HepG2 (cell line): ENCODE results near the gene CDK14. TPM values are rescaled to one million over a fixed set of nuclear protein-coding genes. Genes with fewer than 3 reads are reported as not detected.

Source experiments
- ATAC-seq: fragments of 200-7000 bp; cut with Tn5 transposase; 3 replicates; pipeline ENCODE4 v1.9.1; 2020; ENCODE audit warnings: mild to moderate bottlenecking, moderate library complexity
- BruUV-seq: library from RNA; stranded (reverse); fragments of 400-500 nt; replicated peaks from 2 replicates; lab custom pipeline; 2021; lab: Mats Ljungman, UMichigan
- CTCF ChIA-PET: fragments of 300-600 bp; formaldehyde crosslinking; extraction: SDS; loops from one replicate; lab custom pipeline; 2021; ENCODE audit warnings: low total read pairs, inconsistent platforms, low intra/inter-chr PET ratio; lab: Yijun Ruan, JAX
- POLR2A ChIA-PET: fragments of 350-600 bp; sonication (Branson Sonifier 250); formaldehyde crosslinking; loops from one replicate; lab custom pipeline; 2020; ENCODE audit warnings: antibody characterized with exemption, inconsistent platforms; lab: Yijun Ruan, JAX
- DNase-seq: peaks from one replicate; pipeline ENCODE4 v3.0.0-alpha.2; 2015; ENCODE audit warnings: low spot score
- FAIRE-seq: peaks from 3 replicates; lab custom pipeline; 2011; peaks lifted over from hg19 to GRCh38; lab: Jason Lieb, UNC
- H2AFZ ChIP-seq: one replicate; pipeline ENCODE4 v1.6.1; 2011; ENCODE audit warnings: low read length, inconsistent platforms
- H3K27ac ChIP-seq: fragments of 300-600 bp; 3 replicates; pipeline ENCODE4 v1.8.0; 2011; ENCODE audit warnings: mixed run types, mild to moderate bottlenecking, mixed read lengths, low read length, inconsistent platforms; ENCODE audit not compliant: insufficient read depth; ENCODE audit errors: extremely low read length
- H3K27me3 ChIP-seq, 2 experiments: fragments of 200-600 bp in 1 of 2; 2 replicates in 1 of 2; 3 replicates in 1 of 2; pipeline versions ENCODE4 v1.6.0 to v1.8.0; 2011; ENCODE audit warnings: low read length in 2 of 2, mild to moderate bottlenecking in 2 of 2, moderate library complexity in 2 of 2, inconsistent platforms in 1 of 2; ENCODE audit not compliant: insufficient read depth in 2 of 2, control insufficient read depth in 1 of 2
- H3K36me3 ChIP-seq, 2 experiments: fragments of 200-600 bp in 1 of 2; replicated peaks in 1 of 2; 2 replicates in 1 of 2; 3 replicates in 1 of 2; pipeline versions ENCODE4 v1.5.1 to v1.8.0; 2011; ENCODE audit warnings: low read length in 2 of 2, inconsistent platforms in 1 of 2; ENCODE audit not compliant: insufficient read depth in 2 of 2, control insufficient read depth in 1 of 2
- H3K4me1 ChIP-seq: 2 replicates; pipeline ENCODE4 v1.5.1; 2012; ENCODE audit warnings: low read length, inconsistent platforms; ENCODE audit not compliant: insufficient read depth
- H3K4me2 ChIP-seq: 2 replicates; pipeline ENCODE4 v1.6.0; 2011; ENCODE audit warnings: low read depth, low read length, inconsistent platforms
- H3K4me3 ChIP-seq, 3 experiments: fragments of 200-600 bp in 1 of 3; sonication (generic), shearing (Covaris generic) in 1 of 3; replicated peaks in 1 of 3; 2 replicates each; pipeline ENCODE4 v1.5.1; 2011 to 2016; ENCODE audit warnings: low read length in 3 of 3, inconsistent platforms in 2 of 3, low read depth in 2 of 3, mild to moderate bottlenecking in 2 of 3, control low read depth in 1 of 3, mixed read lengths in 1 of 3; ENCODE audit not compliant: insufficient read depth in 1 of 3
- H3K79me2 ChIP-seq: one replicate; pipeline ENCODE4 v1.6.1; 2011; ENCODE audit warnings: low read length, inconsistent platforms; ENCODE audit not compliant: insufficient read depth
- H3K9ac ChIP-seq: 2 replicates; pipeline ENCODE4 v1.6.0; 2011; ENCODE audit warnings: mild to moderate bottlenecking, low read depth, low read length, inconsistent platforms; ENCODE audit not compliant: insufficient read depth
- H3K9me3 ChIP-seq: 2 replicates; pipeline ENCODE4 v1.5.1; 2012; ENCODE audit warnings: mild to moderate bottlenecking, low read length
- H4K20me1 ChIP-seq: 2 replicates; pipeline ENCODE4 v1.6.0; 2011; ENCODE audit warnings: inconsistent platforms, mild to moderate bottlenecking, low read length, moderate library complexity; ENCODE audit not compliant: insufficient read depth
- HHEX ChIP-seq: IDR thresholded peaks from 2 replicates; pipeline ENCODE4 v1.6.1; 2016; ENCODE audit warnings: control low read depth
- HNRNPK ChIP-seq: fragments of 200-400 bp; formaldehyde crosslinking; IDR thresholded peaks from 2 replicates; pipeline ENCODE4 v1.6.1; 2018; ENCODE audit warnings: low read length, low read depth, moderate library complexity, mild to moderate bottlenecking; ENCODE audit not compliant: poor library complexity, severe bottlenecking
- MZF1 ChIP-seq: sonication (generic); formaldehyde crosslinking; IDR thresholded peaks from 2 replicates; pipeline ENCODE4 v1.8.1; 2023; ENCODE audit warnings: mild to moderate bottlenecking, missing genetic modification reagents, borderline replicate concordance
- NFIB ChIP-seq: sonication (generic); formaldehyde crosslinking; IDR thresholded peaks from 2 replicates; pipeline ENCODE4 v1.9.0; 2021; ENCODE audit warnings: missing genetic modification reagents, mild to moderate bottlenecking, borderline replicate concordance
- NRL ChIP-seq: sonication (generic); formaldehyde crosslinking; IDR thresholded peaks from 2 replicates; pipeline ENCODE4 v1.5.0; 2020; ENCODE audit warnings: missing genetic modification reagents, mild to moderate bottlenecking, moderate library complexity, borderline replicate concordance
- POLR2AphosphoS2 ChIP-seq: IDR thresholded peaks from 2 replicates; pipeline ENCODE4 v1.6.1; 2011; ENCODE audit warnings: low read depth, low read length, improper control_type of control experiment
- RELA ChIP-seq: sonication (generic); formaldehyde crosslinking; IDR thresholded peaks from 2 replicates; pipeline ENCODE4 v1.4.0; 2020; ENCODE audit warnings: missing genetic modification reagents
- RFX5 ChIP-seq: IDR thresholded peaks from 2 replicates; pipeline ENCODE4 v1.6.1; 2011; ENCODE audit warnings: low read depth, low read length, improper control_type of control experiment
- SMAD1 ChIP-seq: sonication (generic); formaldehyde crosslinking; IDR thresholded peaks from 2 replicates; pipeline ENCODE4 v1.4.0; 2020; ENCODE audit warnings: missing genetic modification reagents, low read depth, mild to moderate bottlenecking, borderline replicate concordance
- ZNF205 ChIP-seq: IDR thresholded peaks from 2 replicates; pipeline ENCODE4 v1.6.1; 2018; ENCODE audit warnings: missing biosample characterization, missing genetic modification reagents
- ZNF572 ChIP-seq: sonication (generic); formaldehyde crosslinking; IDR thresholded peaks from 2 replicates; pipeline ENCODE4 v1.5.1; 2020; ENCODE audit warnings: mild to moderate bottlenecking, missing genetic modification reagents
- ZNF747 ChIP-seq: sonication (generic); formaldehyde crosslinking; IDR thresholded peaks from 2 replicates; pipeline ENCODE4 v1.8.1; 2023; ENCODE audit warnings: missing genetic modification reagents, mild to moderate bottlenecking, borderline replicate concordance
- WGBS: methylation state at CpG from one replicate; pipeline ENCODE4 v1.1.6; 2017; ENCODE audit warnings: low lambda C conversion rate; 5-methylcytosine and 5-hydroxymethylcytosine counted together
- in situ Hi-C: cut with HindIII; loops from 2 replicates; pipeline ENCODE4 v1.10.0; 2017; ENCODE audit warnings: low pct_unique_long_range_greater_than_20kb; ENCODE audit not compliant: extremely low pct_ligation_motif_present
- intact Hi-C: fragments of 100-400 bp; cut with micrococcal nuclease; formaldehyde crosslinking; loops from one replicate; pipeline ENCODE4 v1.10.0; 2022; ENCODE audit not compliant: unreplicated experiment
- polyA plus RNA-seq, 8 experiments: library from polyadenylated mRNA; depleted of rRNA in 3 of 8; stranded (reverse) in 7 of 8; unstranded in 1 of 8; fragments of >200 nt; fragmentation: Illumina TruSeq in 4 of 8; extraction: Trizol in 4 of 8; gene quantifications; 2 replicates each; pipeline versions ENCODE4 v1.2.1 to v1.2.3, GENCODE V29; 2011 to 2016; ENCODE audit warnings: low read depth in 4 of 8, missing spikeins in 1 of 8, mixed read lengths in 1 of 8; ENCODE audit not compliant: insufficient read depth in 1 of 8
- total RNA-seq, 5 experiments: library from RNA; depleted of rRNA; stranded (reverse); fragments of >200 nt; fragmentation: Illumina TruSeq; extraction: Trizol; gene quantifications; 2 replicates each; pipeline ENCODE4 v1.2.3, GENCODE V29; 2016; ENCODE audit warnings: low read depth in 1 of 5
- TF ChIP-seq, protein P1 (sequence below): sonication (generic); formaldehyde crosslinking; IDR thresholded peaks from 2 replicates; pipeline ENCODE4 v1.4.0; 2020; ENCODE audit warnings: missing genetic modification reagents, borderline replicate concordance
- TF ChIP-seq, protein P2 (sequence below): IDR thresholded peaks from 2 replicates; pipeline ENCODE4 v1.6.1; 2016; ENCODE audit warnings: mild to moderate bottlenecking

Gene CDK14
- total and polyA plus RNA-seq, 2 of the 13 experiments (the other 11 are each of a cell fraction or from before 2014, with no cell fraction given) = 0.26 to 0.71 TPM

DNA sequence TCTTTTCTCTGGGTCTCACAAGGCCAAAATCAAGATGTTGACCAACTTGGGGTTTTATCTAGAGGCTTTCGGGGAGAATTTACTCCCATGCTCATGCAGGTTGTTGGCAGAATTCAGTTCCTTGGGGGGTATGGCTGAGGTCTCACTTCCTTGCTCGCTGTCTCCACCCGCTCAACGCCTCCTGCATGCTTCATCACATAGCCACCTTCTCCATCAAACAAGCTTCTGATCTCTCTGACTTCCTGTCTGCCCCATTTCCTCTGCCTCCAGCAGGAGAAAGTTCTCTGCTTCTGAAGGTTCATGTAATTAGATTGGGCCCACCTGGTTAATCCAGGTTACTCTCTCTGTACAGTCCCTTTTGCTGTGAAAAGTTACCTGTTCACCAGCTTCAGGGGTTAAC, 489.1 kb downstream of the CDK14 start (continued):
- no peak for TF ChIP-seq NFIB (CRISPR knock-in tag)
- TF ChIP-seq ZNF572 (CRISPR knock-in tag) = no peak
- no peak for TF ChIP-seq MZF1
- TF ChIP-seq RFX5 = no peak

DNA sequence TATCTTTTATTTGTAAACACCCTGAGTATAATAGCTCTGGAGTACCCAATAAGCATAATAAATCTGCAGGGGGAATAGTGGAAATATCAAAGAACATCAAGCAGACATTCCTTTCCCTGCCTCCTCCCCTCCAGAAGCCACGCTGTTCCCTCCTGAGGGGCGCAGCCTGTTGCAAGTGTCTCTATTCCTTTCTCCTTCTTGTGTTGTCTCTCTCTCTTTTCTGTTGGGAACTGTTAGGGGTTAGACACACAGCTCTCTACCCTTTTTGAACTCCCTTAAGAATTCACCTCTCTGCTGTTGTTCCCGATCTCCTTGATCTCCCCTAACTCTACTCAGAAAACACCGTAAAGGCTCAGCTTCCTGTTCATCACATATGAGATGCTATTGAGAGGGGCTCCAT, 490.1 kb downstream of the CDK14 start:
- ATAC-seq (no peak), FAIRE-seq (no peak), DNase-seq (no peak)
- Histone ChIP-seq H3K36me3 (no peaks in the 10 kb centered on the region), H3K9ac (no peak overlapping the region), H3K4me1 (no peaks in the 10 kb centered on the region), H3K9me3 (no peaks in the 10 kb centered on the region), H3K4me2 (no peak overlapping the region), H3K27me3 (no peaks in the 10 kb centered on the region), H3K79me2 (no peaks in the 10 kb centered on the region), H2AFZ (no peak overlapping the region), H4K20me1 (no peaks in the 10 kb centered on the region), H3K4me3 (no peak overlapping the region), H3K27ac (no peak overlapping the region)
- in situ Hi-C loops = loop anchor here (5.0 to 25.0 kb wide), 2 partner anchors 551 to 701 kb away; no protein-coding TSS in a partner anchor
- TF ChIP-seq HHEX (CRISPR knock-in tag) = no peak
- no peak for TF ChIP-seq SMAD1
- no peak for TF ChIP-seq ZNF205 (CRISPR knock-in tag)
- TF ChIP-seq NRL (CRISPR knock-in tag) = no peak
- no peak for TF ChIP-seq POLR2AphosphoS2
- TF ChIP-seq, protein P1, sequence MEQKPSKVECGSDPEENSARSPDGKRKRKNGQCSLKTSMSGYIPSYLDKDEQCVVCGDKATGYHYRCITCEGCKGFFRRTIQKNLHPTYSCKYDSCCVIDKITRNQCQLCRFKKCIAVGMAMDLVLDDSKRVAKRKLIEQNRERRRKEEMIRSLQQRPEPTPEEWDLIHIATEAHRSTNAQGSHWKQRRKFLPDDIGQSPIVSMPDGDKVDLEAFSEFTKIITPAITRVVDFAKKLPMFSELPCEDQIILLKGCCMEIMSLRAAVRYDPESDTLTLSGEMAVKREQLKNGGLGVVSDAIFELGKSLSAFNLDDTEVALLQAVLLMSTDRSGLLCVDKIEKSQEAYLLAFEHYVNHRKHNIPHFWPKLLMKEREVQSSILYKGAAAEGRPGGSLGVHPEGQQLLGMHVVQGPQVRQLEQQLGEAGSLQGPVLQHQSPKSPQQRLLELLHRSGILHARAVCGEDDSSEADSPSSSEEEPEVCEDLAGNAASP (CRISPR knock-in tag) = no peak
- TF ChIP-seq RELA (CRISPR knock-in tag) = no peak
- TF ChIP-seq HNRNPK = no peak
- TF ChIP-seq, protein P2, sequence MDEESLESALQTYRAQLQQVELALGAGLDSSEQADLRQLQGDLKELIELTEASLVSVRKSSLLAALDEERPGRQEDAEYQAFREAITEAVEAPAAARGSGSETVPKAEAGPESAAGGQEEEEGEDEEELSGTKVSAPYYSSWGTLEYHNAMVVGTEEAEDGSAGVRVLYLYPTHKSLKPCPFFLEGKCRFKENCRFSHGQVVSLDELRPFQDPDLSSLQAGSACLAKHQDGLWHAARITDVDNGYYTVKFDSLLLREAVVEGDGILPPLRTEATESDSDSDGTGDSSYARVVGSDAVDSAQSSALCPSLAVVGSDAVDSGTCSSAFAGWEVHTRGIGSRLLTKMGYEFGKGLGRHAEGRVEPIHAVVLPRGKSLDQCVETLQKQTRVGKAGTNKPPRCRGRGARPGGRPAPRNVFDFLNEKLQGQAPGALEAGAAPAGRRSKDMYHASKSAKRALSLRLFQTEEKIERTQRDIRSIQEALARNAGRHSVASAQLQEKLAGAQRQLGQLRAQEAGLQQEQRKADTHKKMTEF (CRISPR knock-in tag) = no peak
- TF ChIP-seq ZNF747 (CRISPR knock-in tag) = no peak
- POLR2A ChIA-PET = no interaction called here
- no TSS peak for BruUV-seq
- intact Hi-C loops = loop anchor here (10.0 kb wide), 3 partner anchors 199 to 799 kb away; partner anchors contain the start of gene MTERF1
- CTCF ChIA-PET = no interaction called here
- 31% methylated on average over 4 of the region's 4 CpGs for WGBS
